ENCODE measurements around the gene LCE3B. TPM values are rescaled to one million over a fixed set of nuclear protein-coding genes. Genes with fewer than 3 reads are reported as not detected.

The LCE3B gene, protein sequence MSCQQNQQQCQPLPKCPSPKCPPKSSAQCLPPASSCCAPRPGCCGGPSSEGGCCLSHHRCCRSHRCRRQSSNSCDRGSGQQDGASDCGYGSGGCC
- total RNA-seq = not detected
- long read RNA-seq = 0 reads

DNA sequence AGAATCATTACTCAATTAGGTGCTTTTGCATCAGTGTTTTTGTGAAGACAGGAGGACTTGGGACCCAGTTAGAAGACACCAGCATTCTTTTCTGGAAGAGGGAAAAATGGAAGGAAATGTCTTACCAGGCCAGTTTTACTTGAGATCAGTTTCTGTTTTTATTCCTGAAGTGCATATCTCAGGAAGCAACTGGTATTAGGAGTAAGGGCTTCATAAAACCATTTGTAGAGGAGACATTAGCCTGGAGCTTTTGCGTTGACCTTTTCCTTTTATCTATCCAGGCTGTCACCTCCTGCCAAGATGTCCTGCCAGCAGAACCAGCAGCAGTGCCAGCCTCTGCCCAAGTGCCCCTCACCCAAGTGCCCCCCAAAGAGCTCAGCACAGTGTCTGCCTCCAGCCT is at the start of gene LCE3B:
TSS of gene LCE3B (plus strand) at position 301 of the 400 bp plus-strand sequence. CDS start at position 301, 0 bp downstream.
- Histone ChIP-seq H3K27ac (no peak within 1 kb of the TSS), H3K4me1 (no peaks in the 10 kb centered on the region), H3K4me3 (no peak within 1 kb of the TSS), H3K9me3 (no peaks in the 10 kb centered on the region), H3K36me3 (no peaks in the 10 kb centered on the region), H3K27me3 (no peaks in the 10 kb centered on the region)
- DNase-seq (no peak), ATAC-seq (no peak)
- intact Hi-C loops (cut with DNase I) = no loop called here
- WGBS (ENCODE audit: insufficient coverage, low coverage, low lambda C conversion rate, missing lambda C conversion rate) = no CpG with 5 or more reads among the region's 1 CpG
- TF ChIP-seq POLR2A (IDR thresholded peaks at IDR 0.05) = no peak
- TF ChIP-seq, protein P1, sequence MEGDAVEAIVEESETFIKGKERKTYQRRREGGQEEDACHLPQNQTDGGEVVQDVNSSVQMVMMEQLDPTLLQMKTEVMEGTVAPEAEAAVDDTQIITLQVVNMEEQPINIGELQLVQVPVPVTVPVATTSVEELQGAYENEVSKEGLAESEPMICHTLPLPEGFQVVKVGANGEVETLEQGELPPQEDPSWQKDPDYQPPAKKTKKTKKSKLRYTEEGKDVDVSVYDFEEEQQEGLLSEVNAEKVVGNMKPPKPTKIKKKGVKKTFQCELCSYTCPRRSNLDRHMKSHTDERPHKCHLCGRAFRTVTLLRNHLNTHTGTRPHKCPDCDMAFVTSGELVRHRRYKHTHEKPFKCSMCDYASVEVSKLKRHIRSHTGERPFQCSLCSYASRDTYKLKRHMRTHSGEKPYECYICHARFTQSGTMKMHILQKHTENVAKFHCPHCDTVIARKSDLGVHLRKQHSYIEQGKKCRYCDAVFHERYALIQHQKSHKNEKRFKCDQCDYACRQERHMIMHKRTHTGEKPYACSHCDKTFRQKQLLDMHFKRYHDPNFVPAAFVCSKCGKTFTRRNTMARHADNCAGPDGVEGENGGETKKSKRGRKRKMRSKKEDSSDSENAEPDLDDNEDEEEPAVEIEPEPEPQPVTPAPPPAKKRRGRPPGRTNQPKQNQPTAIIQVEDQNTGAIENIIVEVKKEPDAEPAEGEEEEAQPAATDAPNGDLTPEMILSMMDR (IDR thresholded peaks at IDR 0.05) = no peak

DNA sequence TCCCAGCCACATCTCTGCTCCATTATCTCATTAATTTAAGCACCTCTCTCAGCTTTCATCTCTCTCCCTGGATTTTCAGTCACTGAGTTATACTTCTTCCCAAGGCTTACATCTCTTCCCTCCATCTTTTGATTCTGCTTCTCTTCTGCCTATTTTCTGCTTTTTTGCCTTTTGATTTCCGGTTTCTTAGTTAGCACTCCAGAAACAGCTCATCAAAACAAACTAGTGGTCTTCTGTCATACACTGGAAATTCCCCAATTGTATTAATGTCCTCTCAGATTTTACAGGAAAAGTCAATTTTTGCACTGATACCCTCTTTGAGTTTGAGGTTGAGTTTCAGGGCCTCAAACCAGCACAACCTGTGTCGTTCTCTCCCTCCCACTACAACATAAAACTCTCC is 48.5 kb upstream of the LCE3B start:
- Histone ChIP-seq H3K4me1 (no peaks in the 10 kb centered on the region), H3K27me3 (no peaks in the 10 kb centered on the region), H3K36me3 (no peaks in the 10 kb centered on the region), H3K4me3 (no peak overlapping the region), H3K9me3 (peaks cover 0 to 5% (median 0%) of the 10 kb centered on the region in 4 donors), H3K27ac (no peak overlapping the region)
- intact Hi-C loops (cut with DNase I) = no loop called here
- no peak for DNase-seq
- ATAC-seq = no peak
- WGBS (ENCODE audit: insufficient coverage, low coverage, low lambda C conversion rate, missing lambda C conversion rate) = 23% methylated on average over 2 of the region's 2 CpGs
- no peak for TF ChIP-seq POLR2A (IDR thresholded peaks at IDR 0.05)
- TF ChIP-seq, protein P1 (IDR thresholded peaks at IDR 0.05) = no peak

DNA sequence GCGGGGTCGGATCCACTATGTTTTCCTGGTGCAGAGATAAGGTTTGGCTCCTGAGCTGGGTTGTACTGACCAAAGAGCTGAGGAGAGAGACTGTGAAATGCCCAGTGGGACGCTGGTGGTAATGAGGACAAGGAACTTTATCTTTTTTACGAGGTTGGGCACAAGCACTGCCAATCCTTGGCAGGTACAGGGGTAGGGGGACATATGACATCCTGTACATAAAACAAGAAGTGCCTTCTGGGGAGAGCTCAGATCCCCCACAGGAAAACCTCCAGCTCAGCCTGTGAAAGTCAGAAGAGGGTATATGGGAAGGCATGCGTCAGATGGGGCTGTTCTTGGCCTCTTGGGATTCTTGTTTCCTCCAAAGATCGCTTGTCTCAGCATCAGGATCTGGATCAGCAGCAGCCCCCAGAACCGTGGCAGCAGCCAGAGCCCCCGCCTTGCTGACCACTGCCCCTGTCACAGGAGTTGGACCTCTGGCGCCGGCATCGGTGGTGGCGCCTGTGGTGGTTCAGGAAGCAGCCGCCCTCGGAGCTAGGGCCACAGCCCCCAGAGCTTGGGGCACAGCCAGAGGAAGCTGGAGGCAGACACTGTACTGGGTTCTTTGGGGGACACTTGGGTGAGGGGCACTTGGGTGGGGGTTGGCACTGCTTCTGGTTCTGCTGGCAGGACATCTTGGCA is 47.9 kb upstream of the LCE3B start:
- WGBS (ENCODE audit: insufficient coverage, low coverage, low lambda C conversion rate, missing lambda C conversion rate) = 59% methylated on average over 5 of the region's 14 CpGs
- Histone ChIP-seq H3K4me1 (no peaks in the 10 kb centered on the region), H3K27me3 (no peaks in the 10 kb centered on the region), H3K4me3 (no peak overlapping the region), H3K9me3 (peaks cover 0 to 6% (median 0%) of the 10 kb centered on the region in 4 donors), H3K36me3 (no peaks in the 10 kb centered on the region), H3K27ac (no peak overlapping the region)
- intact Hi-C loops (cut with DNase I) = no loop called here
- TF ChIP-seq, protein P1 (IDR thresholded peaks at IDR 0.05) = no peak
- TF ChIP-seq POLR2A (IDR thresholded peaks at IDR 0.05) = no peak
- DNase-seq (no peak), ATAC-seq (no peak)

DNA sequence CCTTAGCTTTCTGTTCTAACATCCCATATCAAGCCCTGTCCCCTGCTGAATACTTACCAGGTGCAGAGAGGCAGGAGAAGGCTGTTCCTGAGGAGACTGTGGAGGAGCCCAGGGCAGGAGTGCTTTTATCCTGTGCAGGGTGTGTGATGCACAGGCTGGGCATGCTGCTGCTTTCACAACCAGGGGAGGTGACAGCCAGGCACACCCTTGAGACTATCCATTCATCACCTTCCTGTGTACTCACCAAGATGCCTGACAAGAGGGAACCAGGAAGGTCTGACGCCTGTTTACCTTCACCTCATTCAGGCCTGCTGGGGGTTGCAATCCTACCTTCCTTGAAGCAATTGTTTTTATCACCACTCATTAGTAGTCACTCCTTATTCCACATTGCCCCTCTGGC is 46.9 kb upstream of the LCE3B start, which contains the start of gene LCE3E:
TSS of gene LCE3E (minus strand) at position 100 of the 400 bp plus-strand sequence. CDS start 572 bp downstream, outside the sequence.
- H3K36me3 ChIP-seq = no peaks in the 10 kb centered on the region
- TF ChIP-seq POLR2A (IDR thresholded peaks at IDR 0.05) = no peak
- TF ChIP-seq, protein P1 (IDR thresholded peaks at IDR 0.05) = no peak
- H3K4me1 ChIP-seq = no peaks in the 10 kb centered on the region
- no peak for DNase-seq
- intact Hi-C loops (cut with DNase I) = no loop called here
- WGBS (ENCODE audit: insufficient coverage, low coverage, low lambda C conversion rate, missing lambda C conversion rate) = no CpG with 5 or more reads among the region's 1 CpG
- no peak within 1 kb of the TSS for H3K27ac ChIP-seq
- H3K9me3 ChIP-seq = peaks cover 0 to 6% (median 0%) of the 10 kb centered on the region in 4 donors
- peak in 1 of 4 donors; percentile 11 for ATAC-seq
- no peak within 1 kb of the TSS for H3K4me3 ChIP-seq
- H3K27me3 ChIP-seq = no peaks in the 10 kb centered on the region
